ENCODE data around the gene PHLPP1. TPM values are rescaled to one million over a fixed set of nuclear protein-coding genes. Genes with fewer than 3 reads are reported as not detected.
A peak's percentile ranks its signal among the peaks of the same experiment; 100 is the strongest.

The PHLPP1 gene
- total RNA-seq, 2 experiments from 2014 or later = 8.2 to 8.6 TPM

DNA sequence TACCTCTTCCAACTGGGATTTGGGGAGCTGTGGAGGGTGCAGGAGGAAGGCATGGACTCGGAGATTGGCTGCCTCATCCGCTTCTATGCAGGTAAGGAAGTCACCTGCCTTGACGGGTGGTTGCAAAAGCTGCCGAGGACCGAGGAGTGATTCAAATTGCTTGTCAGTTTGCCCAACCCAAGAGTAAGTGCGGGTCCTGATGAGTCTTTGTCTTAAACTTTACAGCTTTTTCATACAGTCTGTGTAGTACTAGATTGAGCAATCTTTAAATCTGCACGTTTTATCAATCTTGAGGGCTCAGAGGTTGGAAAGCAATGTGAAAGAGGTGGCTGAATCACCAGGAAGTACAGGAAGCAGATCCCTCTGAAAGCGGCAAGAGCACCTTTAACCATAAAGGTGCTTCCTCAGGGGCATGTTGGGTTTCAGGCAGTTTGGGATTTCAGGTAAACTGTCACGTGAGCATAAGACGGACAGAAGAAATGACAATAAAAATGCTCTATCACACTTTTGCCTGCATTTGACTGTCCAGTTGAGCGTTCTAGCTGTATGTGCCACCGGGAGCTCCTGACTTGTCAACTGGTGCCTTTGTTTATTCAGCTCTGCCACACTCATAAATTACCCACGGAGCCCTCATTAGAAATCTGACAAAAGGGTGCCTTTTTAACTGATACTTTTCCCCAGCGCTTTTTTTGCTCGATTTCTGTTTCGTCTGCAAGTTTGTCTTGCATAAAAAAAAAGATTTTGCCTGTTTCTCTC is 2.0 kb downstream of the PHLPP1 start:
- TF ChIP-seq, protein P1, sequence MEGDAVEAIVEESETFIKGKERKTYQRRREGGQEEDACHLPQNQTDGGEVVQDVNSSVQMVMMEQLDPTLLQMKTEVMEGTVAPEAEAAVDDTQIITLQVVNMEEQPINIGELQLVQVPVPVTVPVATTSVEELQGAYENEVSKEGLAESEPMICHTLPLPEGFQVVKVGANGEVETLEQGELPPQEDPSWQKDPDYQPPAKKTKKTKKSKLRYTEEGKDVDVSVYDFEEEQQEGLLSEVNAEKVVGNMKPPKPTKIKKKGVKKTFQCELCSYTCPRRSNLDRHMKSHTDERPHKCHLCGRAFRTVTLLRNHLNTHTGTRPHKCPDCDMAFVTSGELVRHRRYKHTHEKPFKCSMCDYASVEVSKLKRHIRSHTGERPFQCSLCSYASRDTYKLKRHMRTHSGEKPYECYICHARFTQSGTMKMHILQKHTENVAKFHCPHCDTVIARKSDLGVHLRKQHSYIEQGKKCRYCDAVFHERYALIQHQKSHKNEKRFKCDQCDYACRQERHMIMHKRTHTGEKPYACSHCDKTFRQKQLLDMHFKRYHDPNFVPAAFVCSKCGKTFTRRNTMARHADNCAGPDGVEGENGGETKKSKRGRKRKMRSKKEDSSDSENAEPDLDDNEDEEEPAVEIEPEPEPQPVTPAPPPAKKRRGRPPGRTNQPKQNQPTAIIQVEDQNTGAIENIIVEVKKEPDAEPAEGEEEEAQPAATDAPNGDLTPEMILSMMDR (IDR thresholded peaks at IDR 0.05) = no peak
- H3K4me3 Mint-ChIP-seq = peak overlapping the region; percentile 75
- H3K36me3 Mint-ChIP-seq (ENCODE audit: low read depth) = peaks cover 2% of the 10 kb centered on the region
- H3K27me3 Mint-ChIP-seq = peaks cover 1% of the 10 kb centered on the region
- DNase-seq (peak; percentile 59), ATAC-seq (peak; percentile 8)
- peak overlapping the region; percentile 81 for H3K27ac Mint-ChIP-seq
- ChIA-PET POLR2A (interaction anchor here (1.3 to 1.5 kb wide), 2 partner anchors 41 to 132 kb away, joined by 3 to 4 read pairs; no protein-coding TSS in a partner anchor), CTCF (interaction anchor here (0.7 to 6.7 kb wide), 7 partner anchors 11 to 264 kb away, joined by 3 to 48 read pairs (median 4); no protein-coding TSS in a partner anchor)
- intact Hi-C loops (cut with micrococcal nuclease) = loop anchor here (5.0 to 10.0 kb wide), 5 partner anchors 65 to 717 kb away; no protein-coding TSS in a partner anchor
- H3K9me3 Mint-ChIP-seq = no peaks in the 10 kb centered on the region
- H3K4me1 Mint-ChIP-seq (ENCODE audit: low read depth) = peaks cover 45% of the 10 kb centered on the region

DNA sequence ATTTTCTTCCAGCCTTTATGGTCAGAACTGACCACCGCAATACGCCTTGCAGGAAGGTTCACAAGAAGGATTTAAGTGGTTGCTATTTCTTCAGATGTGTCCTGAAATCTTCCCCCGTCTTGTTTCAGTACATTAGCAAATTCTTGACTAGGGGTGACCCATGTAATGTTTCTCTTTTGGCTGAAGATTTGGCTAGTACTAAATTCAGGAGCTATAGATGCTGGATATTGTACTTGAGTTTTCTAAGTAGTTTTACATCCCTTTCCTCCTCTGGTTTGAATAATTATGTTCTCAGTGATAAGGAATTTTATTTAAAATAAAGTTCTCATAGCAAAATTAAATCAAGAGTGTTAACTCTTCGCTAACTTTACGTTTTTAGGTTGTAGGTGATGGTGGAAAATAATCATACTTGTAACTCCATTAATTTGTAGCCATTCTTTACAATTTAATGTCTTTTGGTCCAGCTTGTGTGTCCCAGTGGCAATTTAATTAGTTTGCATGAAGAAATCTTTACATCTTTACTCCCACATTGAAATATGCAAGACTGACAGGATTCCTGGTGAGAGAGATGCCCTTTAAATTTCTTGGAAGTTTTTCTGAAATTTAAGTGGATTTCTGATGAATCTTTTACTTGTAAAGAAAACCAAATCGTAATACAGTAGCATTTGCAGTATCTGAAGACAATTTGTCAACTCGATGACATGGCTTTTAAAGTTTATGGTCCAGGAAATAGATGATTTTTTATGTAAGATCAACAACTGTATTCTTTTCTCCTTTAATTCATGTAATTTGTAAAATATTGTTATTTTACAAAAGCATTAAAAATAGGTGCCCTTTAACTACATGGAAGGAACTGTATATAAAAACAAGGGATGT is 2.8 kb downstream of the PHLPP1 start:
- intact Hi-C loops (cut with micrococcal nuclease) = loop anchor here (5.0 to 10.0 kb wide), 5 partner anchors 64 to 717 kb away; no protein-coding TSS in a partner anchor
- H3K9me3 Mint-ChIP-seq = no peaks in the 10 kb centered on the region
- peaks cover 1% of the 10 kb centered on the region for H3K27me3 Mint-ChIP-seq
- CTCF ChIA-PET = interaction anchor here (1.1 to 6.7 kb wide), 2 partner anchors 243 to 264 kb away, joined by 4 to 48 read pairs; no protein-coding TSS in a partner anchor
- POLR2A ChIA-PET = interaction anchor here (1.5 kb wide), 1 partner anchor 132 kb away, joined by 4 read pairs; no protein-coding TSS in a partner anchor
- H3K4me1 Mint-ChIP-seq (ENCODE audit: low read depth) = peaks cover 45% of the 10 kb centered on the region
- no peak overlapping the region for H3K27ac Mint-ChIP-seq
- TF ChIP-seq, protein P1 (IDR thresholded peaks at IDR 0.05) = no peak
- H3K4me3 Mint-ChIP-seq = peak overlapping the region; percentile 75
- DNase-seq = no peak
- ATAC-seq = no peak
- H3K36me3 Mint-ChIP-seq (ENCODE audit: low read depth) = peaks cover 2% of the 10 kb centered on the region

DNA sequence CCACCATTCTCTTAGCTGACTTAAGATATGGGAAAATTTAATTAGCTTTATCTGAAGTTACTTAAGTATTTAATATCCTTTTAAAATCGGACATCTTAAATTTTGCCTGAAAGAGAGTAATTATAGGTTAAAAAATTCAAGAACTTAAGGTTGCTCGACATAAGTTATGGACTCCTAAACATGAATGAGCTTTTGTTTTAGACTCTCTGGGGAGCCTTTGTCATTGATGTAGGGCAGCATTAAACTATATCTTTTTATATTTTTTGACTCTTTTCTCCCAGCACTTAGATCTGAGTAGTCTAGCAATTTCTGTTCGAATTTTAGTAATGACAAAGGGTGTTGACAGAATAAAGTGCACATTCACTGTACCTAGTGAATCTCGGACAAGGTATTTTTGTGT is 4.7 kb downstream of the PHLPP1 start:
- no peak for ATAC-seq
- ChIA-PET CTCF (interaction anchor here (1.0 to 6.7 kb wide), 2 partner anchors 68 to 262 kb away, joined by 3 to 48 read pairs; no protein-coding TSS in a partner anchor), POLR2A (no interaction called here)
- intact Hi-C loops (cut with micrococcal nuclease) = no loop called here
- TF ChIP-seq, protein P1 (IDR thresholded peaks at IDR 0.05) = no peak
- Mint-ChIP-seq H3K27ac (no peak overlapping the region), H3K4me1 (ENCODE audit: low read depth) (peaks cover 40% of the 10 kb centered on the region), H3K36me3 (ENCODE audit: low read depth) (peaks cover 2% of the 10 kb centered on the region), H3K4me3 (no peak overlapping the region), H3K9me3 (no peaks in the 10 kb centered on the region), H3K27me3 (peaks cover 3% of the 10 kb centered on the region)
- no peak for DNase-seq

DNA sequence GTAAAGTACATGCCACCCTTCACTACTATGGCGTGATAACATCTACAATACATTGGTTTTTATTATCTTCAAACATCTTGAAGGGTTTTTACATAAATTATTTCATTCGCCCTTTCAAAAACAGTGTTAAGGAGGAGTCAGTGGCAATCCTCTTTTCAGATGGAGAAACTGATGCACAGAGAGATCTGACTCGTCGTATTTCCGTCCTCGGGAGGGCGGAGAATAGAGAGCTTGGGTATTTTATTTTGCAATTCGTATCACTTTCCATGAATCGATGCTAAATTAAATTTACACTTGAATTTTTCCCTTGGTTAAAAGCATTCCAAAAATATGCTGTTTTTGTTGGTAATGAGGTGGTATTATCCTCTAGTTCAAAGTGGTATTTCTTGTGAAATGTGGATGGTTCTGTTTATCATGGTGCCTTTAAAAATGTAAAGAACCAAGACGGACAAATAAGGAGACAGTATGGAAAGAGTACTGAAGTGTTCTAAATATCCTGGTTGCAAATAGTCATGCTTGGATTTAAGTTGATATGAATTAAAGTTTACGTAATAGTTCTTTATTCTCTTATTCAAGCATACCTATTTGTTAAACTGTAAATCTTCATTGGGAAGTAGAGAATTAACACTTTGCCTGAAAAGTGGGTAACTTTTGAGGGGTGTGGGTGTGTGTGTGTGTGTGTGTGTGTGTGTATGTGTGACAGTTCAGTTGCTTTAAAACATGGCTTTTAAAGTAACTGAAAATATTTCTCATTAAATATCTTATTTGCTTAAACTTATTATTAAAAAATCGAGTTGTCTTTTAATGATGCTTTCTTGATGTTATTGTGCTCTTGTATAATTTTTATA is 5.6 kb downstream of the PHLPP1 start:
- Mint-ChIP-seq H3K9me3 (no peaks in the 10 kb centered on the region), H3K27ac (no peak overlapping the region), H3K27me3 (peaks cover 3% of the 10 kb centered on the region), H3K4me1 (ENCODE audit: low read depth) (peaks cover 40% of the 10 kb centered on the region), H3K36me3 (ENCODE audit: low read depth) (peaks cover 2% of the 10 kb centered on the region), H3K4me3 (no peak overlapping the region)
- TF ChIP-seq, protein P1 (IDR thresholded peaks at IDR 0.05) = no peak
- POLR2A ChIA-PET = no interaction called here
- intact Hi-C loops (cut with micrococcal nuclease) = no loop called here
- CTCF ChIA-PET = interaction anchor here (6.7 kb wide), 1 partner anchor 261 kb away, joined by 48 read pairs; no protein-coding TSS in a partner anchor
- no peak for ATAC-seq
- DNase-seq = peak; percentile 14

Data from activated CD8-positive, alpha-beta T cell treated with anti-CD3 and anti-CD28 coated beads for 36 hours (primary cell).